AG04449 (cell line): Measurements from ENCODE around the gene KRTAP23-1.

Experiments
- CTCF ChIA-PET: fragments of 350-600 bp; formaldehyde crosslinking; extraction: SDS; loops from one replicate; lab custom pipeline; 2021; ENCODE audit warnings: antibody characterized with exemption; lab: Yijun Ruan, JAX
- POLR2A ChIA-PET: fragments of 400-600, 350-600 bp; formaldehyde crosslinking; extraction: SDS; loops from one replicate; lab custom pipeline; 2020; ENCODE audit warnings: antibody characterized with exemption, inconsistent platforms; lab: Yijun Ruan, JAX
- DNase-seq: peaks from one replicate; pipeline ENCODE4 v3.0.0-alpha.2; 2010; ENCODE audit warnings: low read depth, low spot score
- H3K4me3 ChIP-seq: 2 replicates; pipeline ENCODE4 v1.5.1; 2011; ENCODE audit warnings: low read depth, mild to moderate bottlenecking, control low read depth, low read length
- CTCF ChIP-seq: IDR thresholded peaks from one replicate; pipeline ENCODE4 v1.5.1; 2011; ENCODE audit warnings: mild to moderate bottlenecking, moderate library complexity, low read length, control low read depth, inconsistent platforms; ENCODE audit not compliant: insufficient read depth; ENCODE audit errors: missing control alignments

Gene KRTAP23-1

DNA sequence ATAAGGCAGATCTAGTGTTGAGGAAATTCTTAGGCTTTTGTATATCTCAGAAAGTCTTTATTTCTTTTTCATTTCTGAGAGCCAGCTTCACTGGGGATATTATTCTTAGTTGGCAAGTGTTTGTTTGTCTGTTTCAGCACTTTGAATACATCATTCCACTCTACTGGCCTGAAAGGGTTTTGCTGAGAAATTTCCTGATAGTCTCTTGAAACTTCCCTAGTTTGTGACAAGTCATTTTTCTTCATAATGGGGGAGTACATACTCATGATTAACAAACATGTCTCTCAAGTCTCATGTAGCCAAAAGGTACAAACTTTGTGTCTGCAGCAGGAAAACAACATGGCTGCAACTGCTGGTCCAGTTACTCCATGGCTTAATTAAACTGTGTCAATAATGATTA is 22.0 kb downstream of the KRTAP23-1 start:
- no peak for DNase-seq
- no peak for TF ChIP-seq CTCF
- H3K4me3 ChIP-seq: no peak overlapping the region
- ChIA-PET POLR2A (no interaction called here), CTCF (no interaction called here)

GRCh38 chr21:30320215-30320614 is 28.2 kb downstream of the KRTAP23-1 start, which contains the start of gene KRTAP26-1:
Gene KRTAP26-1, minus strand, starts transcription at chr21:30320315. Its CDS starts 280 bp downstream, at chr21:30320035.
- ChIA-PET CTCF (no interaction called here), POLR2A (no interaction called here)
- DNase-seq: no peak
- TF ChIP-seq CTCF: no peak
- no peak within 1 kb of the TSS for H3K4me3 ChIP-seq

- POLR2A ChIA-PET: no interaction called here
- TF ChIP-seq CTCF: no peak
- DNase-seq: no peak
- CTCF ChIA-PET: no interaction called here
- H3K4me3 ChIP-seq: no peak overlapping the region
These were observed 32.7 kb downstream of the KRTAP23-1 start for GRCh38 chr21:30315701-30316100.

DNA sequence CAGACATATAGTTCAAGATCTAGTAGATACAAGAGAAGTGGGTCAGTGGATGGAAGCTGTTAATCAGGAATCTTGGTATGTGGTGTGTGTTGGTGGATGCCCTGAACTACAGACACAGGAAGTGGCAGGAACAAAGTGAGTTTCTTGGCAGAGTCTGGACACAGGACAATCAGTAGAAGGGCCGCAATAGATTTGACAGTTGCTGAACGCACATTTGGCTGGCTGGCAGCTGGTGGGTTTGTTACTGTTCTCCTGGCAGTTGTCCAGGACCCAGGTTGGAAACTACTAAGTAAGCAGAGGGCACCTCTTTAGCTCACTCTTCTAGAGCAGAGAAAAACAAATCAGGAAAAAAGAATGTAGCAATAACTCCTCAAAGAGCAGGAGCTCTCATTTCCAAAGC is 41.5 kb downstream of the KRTAP23-1 start:
- POLR2A ChIA-PET: no interaction called here
- no peak for DNase-seq

DNA sequence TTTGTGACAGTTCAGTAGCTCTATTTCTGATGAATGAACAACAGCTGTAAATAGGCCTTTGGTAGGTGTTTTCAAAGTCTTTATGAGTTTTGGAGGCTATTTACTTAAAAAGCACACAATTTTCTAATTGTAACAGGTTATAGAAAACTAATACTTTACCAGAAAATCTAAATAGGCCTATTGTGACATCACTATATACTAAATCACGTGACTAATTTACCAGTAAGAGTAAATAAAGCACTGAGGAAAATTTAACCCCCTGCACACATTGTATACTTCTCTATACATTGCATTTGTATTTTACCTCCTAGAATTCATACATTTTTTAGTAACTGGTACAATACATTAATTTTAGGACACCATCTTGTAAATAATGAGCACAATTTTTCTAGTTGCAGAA is 43.3 kb downstream of the KRTAP23-1 start:
- DNase-seq: no peak
- CTCF ChIA-PET: no interaction called here
- POLR2A ChIA-PET: no interaction called here
- no peak overlapping the region for H3K4me3 ChIP-seq
- no peak for TF ChIP-seq CTCF

More for the DNA sequence above, 41.5 kb downstream of the KRTAP23-1 start:
- H3K4me3 ChIP-seq: no peak overlapping the region
- no peak for TF ChIP-seq CTCF
- CTCF ChIA-PET: no interaction called here
